Measurements from ENCODE around the gene GDI2. TPM values are rescaled to one million over a fixed set of nuclear protein-coding genes. Genes with fewer than 3 reads are reported as not detected.

The GDI2 gene
- total RNA-seq, 1 donor from 2014 or later: 173 TPM

GRCh38 chr10:5723692-5724091 is 89.5 kb downstream of the GDI2 start:
- no peak overlapping the region for H3K27ac ChIP-seq
- peaks cover 2 to 39% of the 10 kb centered on the region in 2 donors for H3K36me3 ChIP-seq
- H3K4me3 ChIP-seq: no peak overlapping the region
- intact Hi-C loops (cut with DNase I): no loop called here
- H3K4me1 ChIP-seq: no peaks in the 10 kb centered on the region
- H3K9me3 ChIP-seq: no peaks in the 10 kb centered on the region
- TF ChIP-seq CTCF (IDR thresholded peaks at IDR 0.05): no peak
- no peak for DNase-seq (ENCODE audit: low spot score in 2 of 2)
- H3K27me3 ChIP-seq: no peaks in the 10 kb centered on the region

- Histone ChIP-seq H3K4me1 (no peaks in the 10 kb centered on the region), H3K27ac (no peak overlapping the region), H3K27me3 (no peaks in the 10 kb centered on the region), H3K36me3 (peaks cover 2 to 28% of the 10 kb centered on the region in 2 donors), H3K9me3 (no peaks in the 10 kb centered on the region), H3K4me3 (no peak overlapping the region)
- no peak for DNase-seq (ENCODE audit: low spot score in 2 of 2)
- intact Hi-C loops (cut with DNase I): no loop called here
- TF ChIP-seq CTCF (IDR thresholded peaks at IDR 0.05): no peak
Measured at GRCh38 chr10:5720182-5720581, 93.1 kb downstream of the GDI2 start.

GRCh38 chr10:5719546-5719945 is 93.7 kb downstream of the GDI2 start:
- H3K4me1 ChIP-seq: no peaks in the 10 kb centered on the region
- H3K27ac ChIP-seq: no peak overlapping the region
- TF ChIP-seq CTCF (IDR thresholded peaks at IDR 0.05): no peak
- intact Hi-C loops (cut with DNase I): no loop called here
- H3K4me3 ChIP-seq: no peak overlapping the region
- H3K9me3 ChIP-seq: no peaks in the 10 kb centered on the region
- peaks cover 0 to 24% of the 10 kb centered on the region in 2 donors for H3K36me3 ChIP-seq
- no peak for DNase-seq (ENCODE audit: low spot score in 2 of 2)
- H3K27me3 ChIP-seq: no peaks in the 10 kb centered on the region

Other genes with a start within 250 kb of the GDI2 start
- 15.3 TPM for gene ASB13, start 146.8 kb downstream of the GDI2 start, total RNA-seq
- 12.2 TPM for gene TASOR2, start 128.6 kb downstream of the GDI2 start, total RNA-seq
- 10.4 TPM for gene ANKRD16, start 76.5 kb upstream of the GDI2 start, total RNA-seq
- 43.0 TPM for gene FBH1, start 76.8 kb upstream of the GDI2 start, total RNA-seq
- 24.8 TPM for gene IL15RA, start 164.1 kb upstream of the GDI2 start, total RNA-seq
- not detected for gene IL2RA, start 248.9 kb upstream of the GDI2 start, total RNA-seq

Data from ascending aorta (tissue), 2 donors.